A549 (cell line): Measurements from ENCODE around the gene CAPN9. TPM values are rescaled to one million over a fixed set of nuclear protein-coding genes. Genes with fewer than 3 reads are reported as not detected.

ENCODE experiments used
- ATAC-seq, 2 experiments: fragments of 200-7000 bp in 1 of 2; fragments of >200 bp in 1 of 2; cut with Nextera tagmentation in 1 of 2; cut with Tn5 transposase in 1 of 2; 3 replicates each; pipeline versions ENCODE4 v1.8.0 to v1.9.1; 2018 to 2020; ENCODE audit warnings: mild to moderate bottlenecking in 1 of 2, moderate library complexity in 1 of 2
- CTCF ChIA-PET: fragments of 300-600 bp; sonication (Branson Sonifier 250); formaldehyde crosslinking; extraction: SDS; loops from one replicate; lab custom pipeline; 2021; ENCODE audit warnings: antibody characterized with exemption, inconsistent platforms; lab: Yijun Ruan, JAX
- POLR2A ChIA-PET: fragments of 350-600 bp; formaldehyde crosslinking; extraction: SDS; loops from one replicate; lab custom pipeline; 2021; ENCODE audit warnings: antibody characterized with exemption, inconsistent platforms; lab: Yijun Ruan, JAX
- DNase-seq, 2 experiments: peaks; one replicate each; pipeline versions ENCODE4 v3.0.0 to v3.0.0-alpha.2; 2011 to 2016; ENCODE audit warnings: low read depth in 1 of 2, low spot score in 1 of 2
- FAIRE-seq: peaks from 2 replicates; lab custom pipeline; 2011; peaks lifted over from hg19 to GRCh38; lab: Jason Lieb, UNC
- H3K27ac ChIP-seq, 2 experiments: fragments of >200 bp; sonication (Bioruptor Twin); formaldehyde crosslinking; 3 replicates each; pipeline ENCODE4 v1.5.1; 2016 to 2017
- H3K4me1 ChIP-seq: fragments of >200 bp; sonication (Bioruptor Twin); formaldehyde crosslinking; 3 replicates; pipeline ENCODE4 v1.6.1; 2016
- H3K4me2 ChIP-seq: fragments of >200 bp; sonication (Bioruptor Twin); formaldehyde crosslinking; 3 replicates; pipeline ENCODE4 v1.6.1; 2016
- H3K4me3 ChIP-seq: fragments of >200 bp; sonication (Bioruptor Twin); formaldehyde crosslinking; 3 replicates; pipeline ENCODE4 v1.5.1; 2016
- H3K9me3 ChIP-seq: fragments of >200 bp; sonication (Bioruptor Twin); formaldehyde crosslinking; 3 replicates; pipeline ENCODE4 v1.6.1; 2016
- ATOH8 ChIP-seq: fragments of 250-450 bp; sonication (Bioruptor Pico); IDR thresholded peaks from 2 replicates; pipeline ENCODE4 v1.5.0; 2020; ENCODE audit warnings: low read depth, mild to moderate bottlenecking, moderate library complexity
- HES2 ChIP-seq: fragments of >200 bp; sonication (Bioruptor Twin); formaldehyde crosslinking; IDR thresholded peaks from 2 replicates; pipeline ENCODE4 v1.6.1; 2016
- HMGXB4 ChIP-seq: fragments of 250-450 bp; sonication (Bioruptor Pico); IDR thresholded peaks from 2 replicates; pipeline ENCODE4 v1.5.0; 2021; ENCODE audit warnings: mild to moderate bottlenecking, moderate library complexity, borderline replicate concordance
- MYC ChIP-seq: IDR thresholded peaks from 2 replicates; pipeline ENCODE4 v1.6.1; 2012; ENCODE audit warnings: mild to moderate bottlenecking, inconsistent platforms, low read length, improper control_type of control experiment, borderline replicate concordance
- PHF8 ChIP-seq: fragments of 200-600 bp; sonication (generic); IDR thresholded peaks from 2 replicates; pipeline ENCODE4 v1.6.1; 2016; ENCODE audit warnings: low read depth, mild to moderate bottlenecking, antibody characterized with exemption, moderate library complexity, borderline replicate concordance
- RARB ChIP-seq: fragments of 250-450 bp; sonication (Bioruptor Pico); IDR thresholded peaks from 2 replicates; pipeline ENCODE4 v1.8.0; 2021; ENCODE audit warnings: mild to moderate bottlenecking, moderate library complexity
- REST ChIP-seq: fragments of 200-600 bp; sonication (generic); IDR thresholded peaks from 2 replicates; pipeline ENCODE4 v1.6.1; 2016; ENCODE audit warnings: antibody characterized with exemption, mild to moderate bottlenecking, moderate library complexity
- SMC3 ChIP-seq: fragments of >200 bp; sonication (Bioruptor Twin); formaldehyde crosslinking; IDR thresholded peaks from 3 replicates; pipeline ENCODE4 v1.6.1; 2018; ENCODE audit warnings: inconsistent platforms
- ZNF302 ChIP-seq: fragments of 250-450 bp; sonication (Bioruptor Pico); IDR thresholded peaks from 2 replicates; pipeline ENCODE4 v1.9.0; 2021; ENCODE audit warnings: inconsistent platforms, mild to moderate bottlenecking, moderate library complexity
- WGBS: methylation state at CpG from one replicate; pipeline ENCODE4 v1.1.6; 2017; ENCODE audit errors: missing lambda C conversion rate; 5-methylcytosine and 5-hydroxymethylcytosine counted together
- polyA plus RNA-seq, 4 experiments: library from polyadenylated mRNA; depleted of rRNA in 3 of 4; stranded (reverse); fragments of >200 nt; fragmentation: RNase III in 1 of 4; extraction: RNeasy Plus Mini Kit Qiagen cat#74134 plus additional on column Dnase treatment in 1 of 4; gene quantifications; 2 replicates in 3 of 4; 3 replicates in 1 of 4; pipeline ENCODE4 v1.2.3, GENCODE V29; 2011 to 2017
- small RNA-seq, 6 experiments: library from RNA; depleted of rRNA; stranded (forward); fragments of <200 nt; gene quantifications; one replicate each; pipeline ENCODE3, GENCODE V24; 2012

The CAPN9 gene
- polyA plus RNA-seq, 2 of the 4 experiments (the other 2 are of a cell fraction), result not detected

GRCh38 chr1:230850547-230850946 lies 103.4 kb downstream of the CAPN9 start (continued):
- TF ChIP-seq REST (no peak), ZNF302 (CRISPR knock-in tag) (no peak), SMC3 (no peak)
- TF ChIP-seq, all 56 proteins: peak for 0

GRCh38 chr1:230851291-230851691 lies 104.1 kb downstream of the CAPN9 start:
- no peak for FAIRE-seq
- POLR2A ChIA-PET, result interaction anchor here (1.1 kb wide), 1 partner anchor 17 kb away, joined by 5 read pairs; the partner anchor contains the start of gene C1orf198
- peak in 1 of 2 experiments; percentile 39; a peak in 3 of 6 replicates for ATAC-seq

More at GRCh38 chr1:230851291-230851691, 104.1 kb downstream of the CAPN9 start:
- H3K4me1 ChIP-seq, result peaks cover 28% of the 10 kb centered on the region
- no peak overlapping the region for H3K4me3 ChIP-seq
- H3K9me3 ChIP-seq, result peaks cover 5% of the 10 kb centered on the region; the same call in 1 of the 3 replicates
- DNase-seq, result no peak
- H3K4me2 ChIP-seq, result no peak overlapping the region
- H3K27ac ChIP-seq, result no peak overlapping the region
- 92% methylated on average over 5 of the region's 5 CpGs for WGBS
- TF ChIP-seq HMGXB4 (CRISPR knock-in tag) (no peak), MYC (no peak), PHF8 (no peak), HES2 (no peak), ATOH8 (CRISPR knock-in tag) (no peak), RARB (CRISPR knock-in tag) (no peak)
- CTCF ChIA-PET, result interaction anchor here (1.0 kb wide), 1 partner anchor 38 kb away, joined by 3 read pairs; no protein-coding TSS in a partner anchor

Small RNAs within 50 kb of the gene (small RNA-seq; reads per million reads assigned to genes)
- 0 to 4.7 (median 0) reads per million in 6 experiments for gene RNA5SP79

Other genes with a start within 250 kb of the CAPN9 start
- gene COG2, start 104.9 kb upstream of the CAPN9 start, polyA plus RNA-seq (2011; rRNA removed), result 32.3 and 34.2 TPM in 2 replicates
- gene COG2, start 104.9 kb upstream of the CAPN9 start, polyA plus RNA-seq (2017; fragmentation: RNase III; extraction: RNeasy Plus Mini Kit Qiagen cat#74134 plus additional on column Dnase treatment), result 21.9 to 23.4 TPM (median 23.0 TPM) in 3 replicates
- gene AGT, start 33.3 kb upstream of the CAPN9 start, polyA plus RNA-seq (2011; rRNA removed), result 0.18 and 0.32 TPM in 2 replicates
- gene AGT, start 33.3 kb upstream of the CAPN9 start, polyA plus RNA-seq (2017; fragmentation: RNase III; extraction: RNeasy Plus Mini Kit Qiagen cat#74134 plus additional on column Dnase treatment), result 0.06 TPM in 1 of 3 replicates, not detected in the others
- 15.8 and 20.4 TPM in 2 replicates for gene C1orf198, start 121.1 kb downstream of the CAPN9 start, polyA plus RNA-seq (2011; rRNA removed)
- 10.9 to 12.0 TPM (median 11.1 TPM) in 3 replicates for gene C1orf198, start 121.1 kb downstream of the CAPN9 start, polyA plus RNA-seq (2017; fragmentation: RNase III; extraction: RNeasy Plus Mini Kit Qiagen cat#74134 plus additional on column Dnase treatment)
- 22.7 and 23.2 TPM in 2 replicates for gene TTC13, start 231.5 kb downstream of the CAPN9 start, polyA plus RNA-seq (2011; rRNA removed)
- 11.6 to 14.1 TPM (median 12.5 TPM) in 3 replicates for gene TTC13, start 231.5 kb downstream of the CAPN9 start, polyA plus RNA-seq (2017; fragmentation: RNase III; extraction: RNeasy Plus Mini Kit Qiagen cat#74134 plus additional on column Dnase treatment)
- gene ARV1, start 231.7 kb downstream of the CAPN9 start, polyA plus RNA-seq (2011; rRNA removed), result 45.2 and 50.0 TPM in 2 replicates
- gene ARV1, start 231.7 kb downstream of the CAPN9 start, polyA plus RNA-seq (2017; fragmentation: RNase III; extraction: RNeasy Plus Mini Kit Qiagen cat#74134 plus additional on column Dnase treatment), result 31.2 to 34.0 TPM (median 32.0 TPM) in 3 replicates